HEK293 (cell line): Measurements from ENCODE around the gene TMPRSS5.
"Not testable (repeated sequence)": the region's sequence is repeated elsewhere in the genome, so short reads cannot be mapped to it uniquely, and the experiment has no call there.

Source experiments
- CTCF ChIA-PET: fragments of 350-600 bp; formaldehyde crosslinking; extraction: SDS; loops from one replicate; lab custom pipeline; 2021; ENCODE audit warnings: antibody characterized with exemption; lab: Yijun Ruan, JAX
- POLR2A ChIA-PET: fragments of 300-600 bp; formaldehyde crosslinking; extraction: SDS; loops from one replicate; lab custom pipeline; 2020; ENCODE audit warnings: antibody characterized with exemption, inconsistent platforms; lab: Yijun Ruan, JAX
- H3K27ac ChIP-seq: fragments of 200-500 bp; sonication (Bioruptor generic); 2 replicates; pipeline ENCODE4 v1.5.1; 2014; ENCODE audit warnings: low read depth, low read length, control low read depth, inconsistent platforms; ENCODE audit errors: extremely low read depth
- H3K36me3 ChIP-seq, 2 experiments: fragments of 200-500 bp in 1 of 2; sonication (Bioruptor generic) in 1 of 2; 1 replicate in 1 of 2; 2 replicates in 1 of 2; pipeline ENCODE4 v1.5.1; 2014 to 2017; ENCODE audit warnings: inconsistent platforms in 2 of 2, low read length in 2 of 2; ENCODE audit not compliant: control insufficient read depth in 2 of 2, insufficient read depth in 1 of 2
- H3K4me1 ChIP-seq: fragments of 200-500 bp; sonication (Bioruptor generic); 2 replicates; pipeline ENCODE4 v1.5.1; 2014; ENCODE audit warnings: mild to moderate bottlenecking, low read length, inconsistent platforms; ENCODE audit not compliant: control insufficient read depth, insufficient read depth
- H3K4me3 ChIP-seq: 2 replicates; pipeline ENCODE4 v1.5.1; 2011; ENCODE audit warnings: low read depth, mild to moderate bottlenecking, control low read depth, low read length, moderate library complexity
- H3K9me3 ChIP-seq: fragments of 200-500 bp; sonication (Bioruptor generic); 2 replicates; pipeline ENCODE4 v1.5.1; 2014; ENCODE audit warnings: low read depth, low read length, inconsistent platforms; ENCODE audit not compliant: control insufficient read depth, insufficient read depth
- GLI4 ChIP-seq: fragments of 450-650 bp; formaldehyde crosslinking; IDR thresholded peaks from 2 replicates; pipeline ENCODE4 v1.5.1; 2016; ENCODE audit warnings: missing biosample characterization, missing genetic modification characterization
- KLF17 ChIP-seq: fragments of 450-650 bp; formaldehyde crosslinking; IDR thresholded peaks from 2 replicates; pipeline ENCODE4 v1.5.1; 2016; ENCODE audit warnings: missing biosample characterization, missing genetic modification characterization
- OVOL3 ChIP-seq: fragments of 450-650 bp; formaldehyde crosslinking; IDR thresholded peaks from 2 replicates; pipeline ENCODE4 v1.5.1; 2016; ENCODE audit warnings: missing biosample characterization, missing genetic modification characterization
- ZBTB49 ChIP-seq: fragments of 450-650 bp; formaldehyde crosslinking; IDR thresholded peaks from 2 replicates; pipeline ENCODE4 v1.5.1; 2016; ENCODE audit warnings: missing biosample characterization, missing genetic modification characterization, low read depth
- ZEB2 ChIP-seq: fragments of 450-650 bp; formaldehyde crosslinking; IDR thresholded peaks from 2 replicates; pipeline ENCODE4 v1.5.1; 2016; ENCODE audit warnings: missing biosample characterization, missing genetic modification characterization
- ZIC2 ChIP-seq: fragments of 450-650 bp; formaldehyde crosslinking; IDR thresholded peaks from 2 replicates; pipeline ENCODE4 v1.5.1; 2016; ENCODE audit warnings: missing biosample characterization, missing genetic modification characterization
- ZNF133 ChIP-seq: fragments of 450-650 bp; formaldehyde crosslinking; IDR thresholded peaks from 2 replicates; pipeline ENCODE4 v1.5.1; 2016; ENCODE audit warnings: missing biosample characterization, missing genetic modification characterization
- ZNF211 ChIP-seq: fragments of 450-650 bp; formaldehyde crosslinking; IDR thresholded peaks from 2 replicates; pipeline ENCODE4 v1.5.1; 2016; ENCODE audit warnings: low read depth, missing biosample characterization, missing genetic modification characterization
- ZNF239 ChIP-seq: fragments of 450-650 bp; formaldehyde crosslinking; IDR thresholded peaks from 2 replicates; pipeline ENCODE4 v1.5.1; 2016; ENCODE audit warnings: missing biosample characterization, missing genetic modification characterization
- ZNF274 ChIP-seq, 2 experiments: fragments of 200-500 bp in 1 of 2; fragments of 450-650 bp in 1 of 2; sonication (Bioruptor generic) in 1 of 2; formaldehyde crosslinking in 1 of 2; IDR thresholded peaks; 2 replicates each; pipeline versions ENCODE4 v1.5.1 to v1.6.1; 2014 to 2016; ENCODE audit warnings: borderline replicate concordance in 1 of 2, inconsistent platforms in 1 of 2, low read length in 1 of 2, missing biosample characterization in 1 of 2, missing genetic modification characterization in 1 of 2
- ZNF341 ChIP-seq: fragments of 450-650 bp; formaldehyde crosslinking; IDR thresholded peaks from 2 replicates; pipeline ENCODE4; 2016; ENCODE audit warnings: low read depth, missing biosample characterization, missing genetic modification characterization
- ZNF366 ChIP-seq: fragments of 450-650 bp; formaldehyde crosslinking; conservative IDR thresholded peaks from 2 replicates; pipeline ENCODE4 v1.5.1; 2016; ENCODE audit warnings: missing biosample characterization, missing genetic modification characterization
- ZNF423 ChIP-seq: fragments of 450-650 bp; formaldehyde crosslinking; IDR thresholded peaks from 2 replicates; pipeline ENCODE4 v1.5.1; 2016; ENCODE audit warnings: missing biosample characterization, missing genetic modification characterization
- ZNF48 ChIP-seq: fragments of 450-650 bp; formaldehyde crosslinking; IDR thresholded peaks from 2 replicates; pipeline ENCODE4 v1.5.1; 2016; ENCODE audit warnings: missing biosample characterization, missing genetic modification characterization
- ZNF488 ChIP-seq: fragments of 450-650 bp; formaldehyde crosslinking; IDR thresholded peaks from 2 replicates; pipeline ENCODE4 v1.5.1; 2016; ENCODE audit warnings: missing biosample characterization, missing genetic modification characterization
- ZNF596 ChIP-seq: fragments of 450-650 bp; IDR thresholded peaks from 2 replicates; pipeline ENCODE4 v1.5.0; 2018; ENCODE audit warnings: missing biosample characterization, mild to moderate bottlenecking, missing genetic modification characterization, moderate library complexity
- ZNF626 ChIP-seq: fragments of 450-650 bp; sonication (Bioruptor Pico); formaldehyde crosslinking; IDR thresholded peaks from 2 replicates; pipeline ENCODE4 v1.5.1; 2018; ENCODE audit warnings: missing biosample characterization, missing genetic modification characterization, inconsistent platforms

Gene TMPRSS5

GRCh38 chr11:113715882-113716625, 9.9 kb upstream of the TMPRSS5 start (continued):
- TF ChIP-seq ZNF626 (tag by site-specific recombination): no peak
- TF ChIP-seq OVOL3 (tag by site-specific recombination): no peak
- TF ChIP-seq ZIC2: no peak

GRCh38 chr11:113715273-113715672, 9.2 kb upstream of the TMPRSS5 start:
- CTCF ChIA-PET: interaction anchor here (0.6 kb wide), 1 partner anchor 47 kb away, joined by 3 read pairs; no protein-coding TSS in a partner anchor
- Histone ChIP-seq H3K27ac (no peak overlapping the region), H3K4me3 (no peak overlapping the region), H3K9me3 (no peaks in the 10 kb centered on the region), H3K36me3 (peaks cover 0 to 4% of the 10 kb centered on the region in 2 experiments; a peak in 1 of 3 replicates), H3K4me1 (no peaks in the 10 kb centered on the region)
- no peak for TF ChIP-seq ZNF366 (tag by site-specific recombination)
- POLR2A ChIA-PET: no interaction called here

DNA sequence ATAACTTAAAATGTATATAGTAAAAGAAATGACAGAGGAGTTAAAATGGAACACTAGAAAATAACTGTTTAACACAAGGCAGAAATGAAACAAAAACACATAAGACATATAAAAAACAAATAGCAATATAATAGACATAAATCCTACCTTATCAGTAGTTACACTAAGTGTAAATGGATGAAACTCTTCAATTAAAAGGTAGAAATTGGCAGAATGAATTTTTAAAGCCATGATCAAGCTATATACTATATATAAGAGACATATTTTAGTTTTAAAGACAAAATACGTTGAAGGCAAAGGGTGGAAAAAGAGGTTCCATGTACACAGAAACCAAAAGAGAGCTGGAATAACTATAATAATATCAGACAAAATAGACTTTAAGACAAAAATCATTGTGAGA, 4.9 kb upstream of the TMPRSS5 start:
- ChIA-PET CTCF (no interaction called here), POLR2A (no interaction called here)
- Histone ChIP-seq H3K9me3 (no peaks in the 10 kb centered on the region), H3K36me3 (peaks cover 0 to 2% of the 10 kb centered on the region in 2 experiments; a peak in 1 of 3 replicates), H3K4me3 (no peak overlapping the region), H3K27ac (no peak overlapping the region), H3K4me1 (no peaks in the 10 kb centered on the region)
- TF ChIP-seq ZNF596 (tag by site-specific recombination) (no peak), ZEB2 (no peak), ZNF133 (tag by site-specific recombination) (no peak), ZNF239 (no peak), ZNF48 (tag by site-specific recombination) (no peak), ZNF341 (tag by site-specific recombination) (no peak), ZNF488 (tag by site-specific recombination) (no peak), ZBTB49 (tag by site-specific recombination) (no peak), ZNF274 (IDR thresholded peaks at IDR 0.05; ENCODE audit: low read length) (no peak), ZNF274 (tag by site-specific recombination; IDR thresholded peaks at IDR 0.05; ENCODE audit: borderline replicate concordance) (no peak), ZNF211 (tag by site-specific recombination) (no peak), GLI4 (tag by site-specific recombination) (no peak), ZNF423 (tag by site-specific recombination) (no peak), KLF17 (tag by site-specific recombination) (no peak)

DNA sequence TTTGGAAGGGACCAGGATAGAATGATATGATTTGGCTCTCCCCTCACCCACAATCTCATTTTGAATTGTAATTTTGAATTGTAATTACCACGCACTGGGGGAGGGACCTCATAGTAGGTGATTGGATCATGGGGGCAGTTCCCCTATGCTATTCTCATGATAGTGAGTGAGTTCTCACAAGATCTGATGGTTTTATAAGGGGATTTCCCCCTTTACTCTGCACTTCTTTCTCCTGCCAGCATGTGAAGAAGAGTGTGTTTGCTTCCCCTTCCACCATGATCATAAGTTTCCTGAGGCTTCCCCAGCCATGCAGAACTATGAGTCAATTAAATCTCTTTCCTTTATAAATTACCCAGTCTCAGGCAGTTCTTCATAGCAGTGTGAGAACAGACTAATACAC, 2.6 kb downstream of the TMPRSS5 start:
- H3K27ac ChIP-seq, H3K4me3 ChIP-seq, H3K4me1 ChIP-seq, H3K36me3 ChIP-seq, CTCF ChIA-PET, H3K9me3 ChIP-seq: not testable (repeated sequence)
- POLR2A ChIA-PET: interaction anchor here (1.2 kb wide), 1 partner anchor 389 kb away, joined by 4 read pairs; the partner anchor contains the start of gene TTC12
